Measurements from ENCODE around the gene RPL37A.
A peak's percentile ranks its signal among the peaks of the same experiment; 100 is the strongest.
"Not testable (repeated sequence)": the region's sequence is repeated elsewhere in the genome, so short reads cannot be mapped to it uniquely, and the experiment has no call there.

The RPL37A gene

DNA sequence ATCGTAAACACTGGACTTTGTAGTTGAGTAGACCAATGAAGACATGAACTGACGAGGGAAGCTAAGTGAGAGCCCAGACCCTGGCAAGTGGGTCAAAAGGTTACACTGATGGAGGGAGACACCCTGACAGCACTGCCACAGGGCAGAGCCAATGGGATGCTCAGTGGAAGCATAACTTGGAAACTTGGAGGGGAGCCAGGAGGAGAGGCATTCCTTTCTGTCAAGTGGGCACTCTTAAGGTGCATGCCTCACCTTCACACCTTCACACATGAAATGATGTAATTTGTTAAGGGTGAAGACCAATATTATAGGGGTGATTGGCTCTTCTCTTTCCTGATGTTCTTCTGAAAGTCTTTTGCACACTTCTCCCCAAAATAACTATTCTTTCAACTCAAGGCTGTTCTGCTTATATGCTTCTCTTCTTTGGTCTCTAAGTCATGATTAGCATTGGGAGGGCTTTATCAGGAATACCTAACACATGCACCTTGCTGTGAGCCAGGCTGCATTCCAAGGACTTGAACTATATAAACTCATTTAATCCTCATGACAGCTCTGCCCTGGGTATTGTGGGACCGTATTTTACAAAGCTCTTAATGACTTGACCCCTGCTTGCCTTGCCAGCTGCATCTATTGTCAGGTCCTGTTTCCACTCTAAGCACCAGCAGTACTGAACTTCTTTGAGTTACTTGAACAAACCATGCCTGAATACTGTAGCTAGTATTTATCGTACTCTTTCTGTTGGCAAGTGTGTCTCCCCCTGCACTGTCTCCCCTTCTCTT, 19.0 kb downstream of the RPL37A start:
- no peak for DNase-seq (ENCODE audit: low read depth, low spot score)

- DNase-seq (ENCODE audit: low read depth, low spot score): not testable (repeated sequence)
Measured at GRCh38 chr2:216518566-216519119, 20.0 kb downstream of the RPL37A start.

GRCh38 chr2:216519154-216519762, 20.6 kb downstream of the RPL37A start:
- DNase-seq (ENCODE audit: low read depth, low spot score): peak; percentile 75

DNA sequence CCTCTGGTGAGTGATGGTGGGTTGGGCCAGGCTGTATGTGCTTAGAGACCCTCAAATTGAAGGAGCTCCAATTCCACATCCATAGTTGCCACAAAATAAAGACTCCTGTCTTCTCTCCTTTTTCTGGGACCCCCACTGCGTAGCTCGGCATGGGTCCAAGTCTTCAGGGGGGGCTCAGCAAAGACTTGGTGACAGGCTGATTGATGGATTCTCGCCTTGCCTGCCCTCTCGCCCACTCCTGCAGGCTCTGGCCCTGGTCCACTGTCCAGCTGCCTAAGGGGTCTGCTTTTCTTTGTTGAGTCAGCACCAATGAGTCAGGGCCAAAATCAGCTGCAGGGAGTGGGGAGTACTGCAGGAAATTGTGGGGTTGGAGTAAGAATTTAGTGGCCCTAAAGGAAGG, 21.5 kb downstream of the RPL37A start:
- no peak for DNase-seq (ENCODE audit: low read depth, low spot score)

GRCh38 chr2:216522892-216523502, 24.4 kb downstream of the RPL37A start:
- DNase-seq (ENCODE audit: low read depth, low spot score): no peak

DNA sequence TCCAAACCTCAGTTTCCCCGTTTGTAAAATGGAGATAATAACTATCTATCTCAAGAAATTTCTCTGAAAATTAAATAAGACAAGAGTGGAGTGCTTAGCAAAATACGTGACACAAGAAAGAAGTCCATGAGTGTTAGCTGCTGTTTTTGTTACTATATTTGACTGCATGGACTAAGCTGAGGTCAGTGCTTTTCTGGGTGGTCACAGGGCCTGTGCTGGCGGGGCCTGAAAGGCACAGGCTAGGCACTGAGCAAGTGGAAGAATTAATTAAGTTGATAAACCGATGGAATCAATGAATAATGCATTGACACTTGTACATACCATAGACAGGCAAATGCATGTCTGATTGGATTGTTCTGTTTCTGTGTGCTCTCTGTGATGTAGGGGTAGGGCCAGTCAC, 27.3 kb downstream of the RPL37A start:
- DNase-seq (ENCODE audit: low read depth, low spot score): no peak

DNA sequence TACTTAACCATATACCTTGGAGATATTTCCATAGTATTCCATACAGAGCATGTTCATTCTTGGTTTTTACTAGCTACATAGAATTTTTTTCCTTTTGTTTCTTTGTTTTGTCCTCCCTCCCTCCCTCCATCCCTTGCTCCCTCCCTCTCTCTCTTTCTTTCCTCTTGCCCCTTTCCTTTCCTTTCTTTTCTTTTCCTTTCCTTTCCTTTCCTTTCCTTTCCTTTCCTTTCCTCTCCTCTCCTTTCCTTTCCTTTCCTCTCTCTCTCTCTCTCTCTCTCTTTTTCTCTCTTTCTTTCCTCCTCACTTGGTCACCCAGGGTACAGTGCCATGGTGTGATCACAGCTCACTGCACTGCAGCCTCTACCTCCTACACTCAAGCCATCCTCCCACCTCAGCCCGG, 28.3 kb downstream of the RPL37A start:
- DNase-seq (ENCODE audit: low read depth, low spot score): no peak

DNA sequence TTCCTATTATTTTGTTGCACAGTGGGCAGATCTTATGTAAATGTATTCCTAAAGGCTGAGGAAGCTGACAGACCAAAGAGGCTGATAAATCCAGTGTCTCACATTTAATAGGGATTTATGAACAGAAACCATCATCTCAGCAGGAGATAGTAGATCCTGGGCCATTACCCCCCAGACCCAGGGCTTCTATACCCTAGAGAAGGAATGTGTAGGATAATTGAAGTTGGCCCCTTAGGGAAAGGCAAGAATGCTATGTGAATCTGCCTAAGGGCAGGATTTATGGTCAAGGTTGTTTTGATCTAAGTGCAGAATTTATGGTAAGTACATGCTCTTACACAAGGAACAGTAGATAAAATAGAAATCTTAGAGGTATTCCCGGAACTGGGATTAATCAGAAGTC, 29.0 kb downstream of the RPL37A start:
- no peak for DNase-seq (ENCODE audit: low read depth, low spot score)

DNA sequence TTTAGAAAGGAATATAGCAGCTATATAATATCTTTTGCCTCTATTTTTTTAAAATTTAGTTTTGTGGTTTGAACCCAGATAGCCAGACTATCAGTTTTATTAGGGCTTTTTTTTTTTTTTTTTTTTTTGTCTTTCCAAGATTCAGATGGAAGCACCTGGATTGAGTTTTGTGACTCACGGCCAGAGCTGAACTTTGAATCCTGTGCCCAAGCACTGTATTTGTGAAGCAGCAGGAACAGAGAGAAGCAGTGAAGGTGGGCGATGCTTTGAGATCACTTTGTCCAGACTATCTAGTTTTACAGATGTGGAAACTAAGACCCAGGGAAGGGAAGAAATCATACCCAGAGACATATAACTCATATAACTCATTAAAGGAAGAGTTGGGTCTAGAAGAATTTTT, 33.9 kb downstream of the RPL37A start:
- DNase-seq (ENCODE audit: low read depth, low spot score): no peak

DNA sequence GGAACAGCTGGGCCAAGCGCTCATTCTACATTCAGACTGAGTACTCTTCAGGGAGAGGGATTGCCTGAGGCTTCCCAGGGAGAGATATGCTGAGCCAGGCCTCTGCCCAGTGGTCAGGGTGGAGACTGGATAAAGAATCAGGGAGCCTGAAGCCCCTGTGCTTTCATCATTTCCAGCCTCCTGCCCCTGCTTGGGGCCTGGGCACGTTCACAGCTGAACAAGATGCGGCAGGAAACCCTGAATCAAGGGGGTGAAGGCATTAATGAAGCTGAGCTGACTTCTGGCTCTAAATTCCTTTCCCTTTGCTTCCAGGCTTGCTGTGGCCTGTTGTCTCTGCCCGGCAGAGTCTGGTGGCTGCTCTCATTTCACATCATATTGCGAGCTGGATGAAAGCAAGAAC, 35.0 kb downstream of the RPL37A start:
- DNase-seq (ENCODE audit: low read depth, low spot score): no peak

DNA sequence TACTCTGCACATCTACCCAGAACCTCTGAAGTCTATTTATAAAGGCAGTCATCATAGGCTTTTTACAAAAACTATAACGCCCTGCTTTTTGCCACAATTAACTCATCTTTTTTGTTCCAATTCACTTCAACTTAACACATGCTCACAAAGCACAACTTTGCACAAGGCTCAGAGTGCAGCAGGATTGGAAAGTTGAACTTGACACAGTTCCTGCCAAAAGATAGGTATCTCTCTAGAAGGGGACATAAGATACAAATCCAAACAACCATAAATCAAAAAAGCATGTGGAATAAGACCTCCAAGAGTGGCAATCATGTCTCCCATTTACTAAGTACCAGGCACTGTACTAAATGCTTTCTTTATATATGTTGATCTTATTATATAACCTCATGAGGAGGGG, 36.2 kb downstream of the RPL37A start:
- DNase-seq (ENCODE audit: low read depth, low spot score): no peak

DNA sequence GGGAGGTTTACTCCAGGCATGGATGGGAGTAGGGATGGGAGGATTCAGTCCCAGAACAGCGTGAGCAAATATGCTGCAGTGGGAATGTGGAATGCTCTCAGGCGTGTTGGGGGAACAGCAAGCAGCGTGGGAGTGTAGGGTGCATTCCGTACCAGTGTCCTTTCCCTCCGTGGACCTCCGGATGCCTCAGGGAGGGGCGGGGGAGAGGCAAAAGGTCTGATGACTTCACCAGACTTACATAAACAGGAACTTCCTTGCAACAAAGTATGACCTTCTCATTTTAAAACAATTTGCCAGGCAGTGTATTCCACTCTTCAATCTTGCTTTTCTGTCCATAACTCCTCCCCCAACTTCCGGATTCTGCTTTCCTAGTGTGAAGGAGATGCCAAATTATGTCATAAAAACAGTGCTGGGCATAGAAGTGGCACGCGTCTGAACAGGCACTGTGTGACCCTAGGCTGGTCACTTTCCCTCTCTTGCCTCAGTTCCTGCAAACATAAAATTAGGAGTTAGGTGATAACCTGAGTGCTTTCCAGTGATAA, 36.9 kb downstream of the RPL37A start:
- no peak for DNase-seq (ENCODE audit: low read depth, low spot score)

DNA sequence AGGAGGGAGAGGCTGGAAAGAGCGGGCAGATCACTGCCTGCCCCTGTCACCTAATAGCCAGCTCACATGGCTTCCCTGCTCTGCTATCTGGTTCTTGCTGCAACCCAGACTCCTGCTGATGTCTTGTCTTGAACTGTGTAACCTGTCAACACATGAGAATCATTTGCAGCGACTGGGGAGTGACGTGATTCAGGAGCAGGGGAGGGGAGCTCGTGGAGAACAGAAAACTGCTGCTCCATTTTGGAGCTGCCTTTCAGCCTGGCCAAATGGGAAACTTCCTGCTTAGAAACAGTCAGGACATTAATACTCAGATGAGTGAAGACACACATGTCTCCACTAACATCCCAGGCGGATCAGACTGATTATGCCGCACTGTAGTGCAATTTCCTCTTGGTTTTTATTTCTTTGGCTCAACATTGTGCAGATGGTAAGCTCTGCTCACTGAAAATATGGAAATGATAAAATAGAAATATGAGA, 38.1 kb downstream of the RPL37A start:
- no peak for DNase-seq (ENCODE audit: low read depth, low spot score)

GRCh38 chr2:216537366-216537765, 38.7 kb downstream of the RPL37A start:
- no peak for DNase-seq (ENCODE audit: low read depth, low spot score)

- no peak for DNase-seq (ENCODE audit: low read depth, low spot score)
Measured at GRCh38 chr2:216538538-216538937, 39.9 kb downstream of the RPL37A start.

- no peak for DNase-seq (ENCODE audit: low read depth, low spot score)
Measured at GRCh38 chr2:216539120-216539519, 40.5 kb downstream of the RPL37A start.

DNA sequence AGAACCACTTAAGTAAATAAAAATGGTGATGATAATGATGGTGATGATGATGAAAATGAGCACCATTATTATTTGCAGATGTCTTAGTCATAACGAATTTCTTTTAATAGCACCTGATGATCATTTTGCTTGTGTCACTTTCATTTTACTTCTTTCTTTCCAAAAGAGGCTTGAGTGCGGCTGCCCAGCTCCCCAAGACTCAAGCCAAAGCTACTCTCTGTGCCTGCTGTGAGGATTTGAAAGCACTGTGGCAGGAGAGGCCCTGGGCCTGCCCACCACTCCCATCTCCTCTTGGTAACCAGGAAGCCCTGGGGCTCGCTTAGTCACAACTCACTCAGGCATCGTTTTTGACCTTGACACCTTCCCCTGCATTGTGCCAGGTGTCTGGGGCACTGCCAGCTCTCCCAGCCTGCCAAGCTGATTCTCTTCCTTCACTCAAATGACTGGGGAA, 41.2 kb downstream of the RPL37A start:
- no peak for DNase-seq (ENCODE audit: low read depth, low spot score)

DNA sequence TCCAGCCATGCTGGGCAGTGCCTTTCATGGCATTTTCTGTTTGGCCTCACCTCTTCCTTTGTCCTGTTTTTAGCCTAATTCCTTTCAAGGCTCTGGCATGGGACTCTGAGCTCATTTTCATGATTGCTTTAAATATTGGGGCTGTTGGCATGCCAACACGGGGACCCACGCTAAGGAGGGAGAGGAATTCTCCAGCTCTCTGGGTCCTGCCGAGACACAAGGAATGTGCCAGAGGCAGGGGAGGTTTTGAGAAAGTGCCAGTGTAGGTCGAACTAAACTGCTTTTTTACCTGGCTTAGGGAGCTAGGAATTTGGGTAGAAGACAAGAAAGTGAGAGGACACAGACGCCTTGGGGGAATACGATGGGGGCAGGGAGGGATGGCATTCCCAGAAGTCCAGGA, 42.3 kb downstream of the RPL37A start:
- no peak for DNase-seq (ENCODE audit: low read depth, low spot score)

DNA sequence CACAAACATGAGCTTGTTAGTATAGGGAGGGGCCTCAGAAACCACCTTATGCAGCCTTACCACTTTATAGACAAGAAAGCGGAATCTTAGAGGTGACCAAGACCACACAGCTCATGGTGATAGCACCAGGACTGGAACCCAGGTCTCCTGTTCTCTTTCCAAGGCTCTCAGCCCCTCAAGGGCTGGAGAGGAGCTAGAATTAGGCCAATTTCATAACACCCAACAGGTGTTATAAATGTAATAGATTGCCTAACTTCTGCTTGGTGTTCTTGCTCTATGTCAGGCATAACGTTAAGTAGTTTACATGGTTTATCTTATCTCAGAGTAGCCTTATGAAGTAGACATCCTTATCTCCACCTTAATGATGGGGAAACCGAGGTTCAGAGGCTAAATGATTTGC, 42.9 kb downstream of the RPL37A start:
- no peak for DNase-seq (ENCODE audit: low read depth, low spot score)

DNA sequence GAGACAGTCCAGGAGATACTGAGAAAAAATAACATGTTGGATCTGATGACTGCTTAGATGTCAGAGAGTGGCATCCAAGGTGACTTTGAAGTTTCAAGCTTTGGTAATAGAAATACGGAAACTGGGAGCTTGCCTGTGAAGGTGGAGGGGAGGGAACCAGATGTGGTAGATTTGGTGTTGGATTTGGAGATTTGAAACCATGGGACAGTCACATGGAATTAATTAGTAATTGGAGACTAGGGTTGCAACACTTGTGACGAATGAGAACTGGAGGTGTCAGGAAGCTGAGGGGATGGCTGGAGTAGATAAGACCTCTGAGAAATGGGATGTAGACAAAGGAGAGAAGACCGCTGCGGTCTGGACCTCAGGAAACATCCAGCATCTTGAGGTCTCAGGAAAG, 46.7 kb downstream of the RPL37A start:
- no peak for DNase-seq (ENCODE audit: low read depth, low spot score)

DNA sequence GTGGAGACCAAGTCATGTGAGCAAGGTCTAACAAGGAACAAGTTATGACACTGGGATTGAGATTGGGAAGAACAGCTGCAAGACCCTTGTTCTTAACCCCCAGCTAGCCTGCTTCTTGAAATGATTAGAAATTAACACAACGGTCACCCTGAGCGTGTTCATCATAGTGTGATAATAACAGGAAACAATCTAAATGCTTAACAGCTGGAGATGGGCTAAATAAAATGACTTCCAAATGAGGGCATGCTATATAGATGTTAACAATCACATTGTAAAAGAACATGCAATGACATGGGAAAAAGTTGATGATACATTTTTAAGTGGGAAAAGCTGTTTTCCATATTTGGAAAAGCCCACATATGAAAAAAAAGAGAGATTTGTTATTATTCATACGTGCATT, 47.6 kb downstream of the RPL37A start:
- no peak for DNase-seq (ENCODE audit: low read depth, low spot score)

Measured in smooth muscle cell of the brain vasculature (primary cell).